H1 (cell line): ENCODE results near the gene SYNPR. TPM values are rescaled to one million over a fixed set of nuclear protein-coding genes. Genes with fewer than 3 reads are reported as not detected.

Source experiments
- CTCF ChIA-PET: fragments of 300-600 bp; sonication (Branson Sonifier 250); formaldehyde crosslinking; loops from one replicate; lab custom pipeline; 2021; ENCODE audit not compliant: partially characterized antibody; lab: Charles Lee
- POLR2A ChIA-PET: fragments of 300-600 bp; sonication (Branson Sonifier 250); formaldehyde crosslinking; loops from one replicate; lab custom pipeline; 2021; ENCODE audit warnings: inconsistent platforms; ENCODE audit not compliant: partially characterized antibody; lab: Charles Lee
- DNase-seq, 2 experiments: peaks; one replicate each; pipeline versions ENCODE4 v3.0.0 to v3.0.0-alpha.2; 2010 to 2022; ENCODE audit warnings: low spot score in 2 of 2, low read depth in 1 of 2, mixed read lengths in 1 of 2
- FAIRE-seq: peaks from 2 replicates; lab custom pipeline; 2011; peaks lifted over from hg19 to GRCh38; lab: Jason Lieb, UNC
- H2AFZ ChIP-seq: 2 replicates; pipeline ENCODE4 v1.8.1; 2012; ENCODE audit warnings: low read length, inconsistent platforms
- H2AK5ac ChIP-seq: 2 replicates; pipeline ENCODE4 v1.6.1; 2013; ENCODE audit warnings: low read depth, low read length
- H2BK120ac ChIP-seq: replicated peaks from 2 replicates; pipeline ENCODE3; 2013; ENCODE audit warnings: low read depth, low read length, inconsistent platforms
- H2BK12ac ChIP-seq: 2 replicates; pipeline ENCODE4 v1.6.1; 2013; ENCODE audit warnings: low read depth, low read length
- H2BK15ac ChIP-seq: 2 replicates; pipeline ENCODE4 v1.6.1; 2013; ENCODE audit warnings: low read length
- H2BK20ac ChIP-seq: 2 replicates; pipeline ENCODE4 v1.6.1; 2013; ENCODE audit warnings: low read length
- H2BK5ac ChIP-seq: 2 replicates; pipeline ENCODE4 v1.6.1; 2013; ENCODE audit warnings: low read depth, low read length
- H3K14ac ChIP-seq: 2 replicates; pipeline ENCODE4 v1.6.1; 2013; ENCODE audit warnings: inconsistent platforms; ENCODE audit not compliant: insufficient read length
- H3K18ac ChIP-seq: 2 replicates; pipeline ENCODE4 v1.6.1; 2013; ENCODE audit warnings: low read length; ENCODE audit errors: extremely low read depth
- H3K23ac ChIP-seq: 2 replicates; pipeline ENCODE4 v1.6.1; 2013; ENCODE audit warnings: inconsistent platforms; ENCODE audit not compliant: insufficient read length
- H3K23me2 ChIP-seq: 2 replicates; pipeline ENCODE4 v1.6.1; 2013; ENCODE audit warnings: low read depth, low read length
- H3K27ac ChIP-seq: 2 replicates; pipeline ENCODE4 v1.6.1; 2011; ENCODE audit warnings: low read depth, low read length, inconsistent platforms
- H3K27me3 ChIP-seq, 4 experiments: replicated peaks in 1 of 4; 1 replicate in 1 of 4; 2 replicates in 3 of 4; pipeline versions ENCODE4 v1.6.1 to v1.8.1; 2011 to 2013; ENCODE audit warnings: low read length in 3 of 4, mild to moderate bottlenecking in 3 of 4, inconsistent platforms in 2 of 4, mixed read lengths in 2 of 4, moderate library complexity in 1 of 4; ENCODE audit not compliant: control insufficient read depth in 3 of 4, insufficient read depth in 3 of 4; ENCODE audit errors: extremely low read depth in 1 of 4
- H3K36me3 ChIP-seq, 4 experiments: 2 replicates each; pipeline versions ENCODE4 v1.6.1 to v1.8.1; 2011 to 2013; ENCODE audit warnings: mild to moderate bottlenecking in 4 of 4, low read length in 3 of 4, moderate library complexity in 2 of 4, control low read depth in 1 of 4, inconsistent platforms in 1 of 4; ENCODE audit not compliant: insufficient read depth in 4 of 4, control insufficient read depth in 2 of 4
- H3K4ac ChIP-seq: replicated peaks from 2 replicates; pipeline ENCODE3; 2013; ENCODE audit warnings: low read length, low read depth, mixed read lengths, inconsistent platforms; ENCODE audit not compliant: insufficient read length
- H3K4me1 ChIP-seq, 4 experiments: replicated peaks in 1 of 4; 1 replicate in 1 of 4; 2 replicates in 3 of 4; pipeline versions ENCODE4 v1.6.1 to v1.8.1; 2011 to 2013; ENCODE audit warnings: low read length in 3 of 4, inconsistent platforms in 2 of 4, mixed read lengths in 1 of 4; ENCODE audit not compliant: insufficient read depth in 4 of 4, control insufficient read depth in 3 of 4
- H3K4me2 ChIP-seq, 2 experiments: 2 replicates each; pipeline versions ENCODE4 v1.6.1 to v1.8.1; 2011 to 2013; ENCODE audit warnings: low read depth in 2 of 2, low read length in 2 of 2, control low read depth in 1 of 2, inconsistent platforms in 1 of 2, mild to moderate bottlenecking in 1 of 2; ENCODE audit not compliant: insufficient read depth in 1 of 2
- H3K4me3 ChIP-seq, 4 experiments: fragments of 200-600, 300-600 bp in 1 of 4; sonication (generic), shearing (Covaris generic), sonication (Bioruptor Twin) in 1 of 4; 2 replicates each; pipeline versions ENCODE4 v1.5.1 to v1.8.1; 2011 to 2016; ENCODE audit warnings: low read length in 4 of 4, low read depth in 3 of 4, control low read depth in 2 of 4, inconsistent platforms in 2 of 4, mild to moderate bottlenecking in 2 of 4, mixed read lengths in 1 of 4, moderate library complexity in 1 of 4; ENCODE audit not compliant: insufficient read depth in 2 of 4; ENCODE audit errors: extremely low read depth in 1 of 4
- H3K56ac ChIP-seq: replicated peaks from 2 replicates; pipeline ENCODE3; 2013; ENCODE audit warnings: low read depth, mild to moderate bottlenecking, mixed read lengths, low read length, inconsistent platforms; ENCODE audit not compliant: insufficient read length
- H3K79me1 ChIP-seq: 2 replicates; pipeline ENCODE4 v1.6.1; 2013; ENCODE audit warnings: low read depth, low read length, control low read depth
- H3K79me2 ChIP-seq, 2 experiments: 2 replicates each; pipeline versions ENCODE4 v1.6.1 to v1.8.1; 2012 to 2013; ENCODE audit warnings: low read length in 2 of 2, mild to moderate bottlenecking in 2 of 2, inconsistent platforms in 1 of 2; ENCODE audit not compliant: insufficient read depth in 2 of 2, control insufficient read depth in 1 of 2
- H3K9ac ChIP-seq, 4 experiments: replicated peaks in 1 of 4; 1 replicate in 1 of 4; 2 replicates in 3 of 4; pipeline versions ENCODE4 v1.6.1 to v1.8.1; 2011 to 2013; ENCODE audit warnings: low read depth in 3 of 4, low read length in 3 of 4, control low read depth in 2 of 4, mild to moderate bottlenecking in 2 of 4, moderate library complexity in 2 of 4, inconsistent platforms in 1 of 4; ENCODE audit errors: extremely low read depth in 1 of 4
- H3K9me3 ChIP-seq, 2 experiments: 2 replicates each; pipeline versions ENCODE4 v1.6.1 to v1.8.1; 2012 to 2013; ENCODE audit warnings: mild to moderate bottlenecking in 2 of 2, moderate library complexity in 2 of 2, control low read depth in 1 of 2, inconsistent platforms in 1 of 2, low read depth in 1 of 2, low read length in 1 of 2, mixed read lengths in 1 of 2; ENCODE audit not compliant: insufficient read depth in 2 of 2
- H4K20me1 ChIP-seq, 2 experiments: replicated peaks in 1 of 2; 2 replicates each; pipeline versions ENCODE3 to v1.8.1; 2011 to 2013; ENCODE audit warnings: inconsistent platforms in 2 of 2, low read length in 2 of 2, mild to moderate bottlenecking in 1 of 2; ENCODE audit not compliant: insufficient read depth in 2 of 2, control insufficient read depth in 1 of 2
- H4K5ac ChIP-seq: 2 replicates; pipeline ENCODE4 v1.6.1; 2013; ENCODE audit warnings: low read length, low read depth, mixed read lengths, inconsistent platforms; ENCODE audit not compliant: insufficient read length
- H4K8ac ChIP-seq: 2 replicates; pipeline ENCODE4 v1.8.0; 2013; ENCODE audit warnings: mild to moderate bottlenecking, moderate library complexity, low read length, inconsistent platforms; ENCODE audit not compliant: insufficient read depth; ENCODE audit errors: extremely low read depth
- H4K91ac ChIP-seq: replicated peaks from 2 replicates; pipeline ENCODE3; 2013; ENCODE audit warnings: low read length, mixed read lengths, inconsistent platforms; ENCODE audit not compliant: insufficient read length
- BACH1 ChIP-seq: IDR thresholded peaks from 2 replicates; pipeline ENCODE4 v1.6.1; 2012; ENCODE audit warnings: low read length, improper control_type of control experiment
- CREB1 ChIP-seq: IDR thresholded peaks from 2 replicates; pipeline ENCODE4 v1.6.1; 2012; ENCODE audit warnings: inconsistent platforms
- EZH2 ChIP-seq: fragments of 200-600 bp; sonication (generic); IDR thresholded peaks from 2 replicates; pipeline ENCODE4 v1.7.1; 2012; ENCODE audit warnings: low read depth, mild to moderate bottlenecking, moderate library complexity, low read length, inconsistent platforms; ENCODE audit not compliant: severe bottlenecking
- GTF2F1 ChIP-seq: IDR thresholded peaks from 2 replicates; pipeline ENCODE4 v1.6.1; 2012; ENCODE audit warnings: low read depth, low read length, improper control_type of control experiment, borderline replicate concordance
- MAFK ChIP-seq: IDR thresholded peaks from 2 replicates; pipeline ENCODE4 v1.6.1; 2012; ENCODE audit warnings: low read depth, mild to moderate bottlenecking, improper control_type of control experiment, low read length
- SRF ChIP-seq: IDR thresholded peaks from 2 replicates; pipeline ENCODE4 v1.6.1; 2011; ENCODE audit warnings: mild to moderate bottlenecking, low read depth, low read length, moderate library complexity
- YY1 ChIP-seq: IDR thresholded peaks from 2 replicates; pipeline ENCODE4 v1.6.1; 2011; ENCODE audit warnings: low read depth, mild to moderate bottlenecking, low read length
- ZNF274 ChIP-seq: IDR thresholded peaks from 2 replicates; pipeline ENCODE4 v1.7.0; 2012; ENCODE audit warnings: low read length, borderline replicate concordance; ENCODE audit errors: extremely low read depth
- polyA plus RNA-seq, 7 experiments: library from polyadenylated mRNA; depleted of rRNA in 3 of 7; stranded (reverse) in 5 of 7; unstranded in 2 of 7; fragments of >200 nt in 5 of 7; fragments of 200-250 nt in 2 of 7; gene quantifications; 1 replicate in 5 of 7; 2 replicates in 1 of 7; 4 replicates in 1 of 7; pipeline versions ENCODE4 v1.2.1 to v1.2.3, GENCODE V29; 2011 to 2013; ENCODE audit warnings: missing spikeins in 2 of 7, mixed read lengths in 2 of 7
- total RNA-seq: library from RNA; stranded (reverse); fragmentation: NEBNext Ultra II Directional; extraction: Animal tissue kit (Norgen Biotek cat#: 25700); gene quantifications from 2 replicates; pipeline ENCODE4 v1.2.1, GENCODE V29; 2021
- TF ChIP-seq, protein P1 (sequence below): IDR thresholded peaks from 2 replicates; pipeline ENCODE4 v1.6.1; 2012; ENCODE audit warnings: low read length, inconsistent platforms
- TF ChIP-seq, protein P2 (sequence below), 3 experiments: IDR thresholded peaks; 1 replicate in 2 of 3; 2 replicates in 1 of 3; pipeline versions ENCODE4 v1.5.1 to v1.6.1; 2011; ENCODE audit warnings: low read length in 3 of 3, mild to moderate bottlenecking in 3 of 3, inconsistent platforms in 2 of 3, low read depth in 1 of 3, moderate library complexity in 1 of 3; ENCODE audit not compliant: insufficient read depth in 1 of 3; ENCODE audit errors: control extremely low read depth in 1 of 3

SYNPR gene
- total and polyA plus RNA-seq, 2 of the 8 experiments (the other 6 are each of a cell fraction or from before 2014, with no cell fraction given), result 0.39 to 0.99 TPM

DNA sequence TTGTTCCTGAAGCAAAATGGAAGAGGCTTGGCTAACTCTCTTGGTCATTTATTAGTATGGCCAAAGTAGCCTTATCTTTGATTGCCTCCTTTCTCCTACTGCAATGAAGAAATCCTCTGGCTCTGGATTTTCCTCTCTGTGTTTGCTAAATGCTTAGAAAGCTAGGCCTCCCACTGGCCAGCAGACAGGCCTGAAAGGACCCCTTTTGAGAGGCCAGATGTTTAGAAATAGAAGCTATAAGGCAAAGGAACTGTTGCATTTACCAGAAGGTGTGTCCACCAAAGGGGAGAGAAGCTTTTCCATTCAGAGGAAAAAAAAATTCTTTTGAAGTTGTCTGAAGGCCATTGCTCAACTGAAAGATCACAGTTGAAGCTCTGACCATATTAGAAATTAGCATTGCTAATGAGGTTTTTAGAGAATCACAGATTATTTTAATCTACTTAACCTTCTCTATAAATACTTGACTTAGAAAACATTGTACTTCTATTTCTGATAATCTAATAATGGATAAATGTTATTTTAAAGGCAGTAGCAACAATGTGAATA lies 160.8 kb downstream of the SYNPR start:
- Histone ChIP-seq H3K4ac (no peak overlapping the region), H2BK20ac (no peak overlapping the region), H4K8ac (no peak overlapping the region), H3K14ac (no peak overlapping the region), H3K9me3 (no peaks in the 10 kb centered on the region), H3K4me1 (peaks cover 2 to 15% (median 11%) of the 10 kb centered on the region in 4 experiments), H3K79me2 (no peaks in the 10 kb centered on the region), H4K5ac (no peak overlapping the region), H3K23ac (no peak overlapping the region), H2AFZ (no peak overlapping the region), H3K56ac (no peak overlapping the region), H3K9ac (no peak overlapping the region), H3K4me3 (no peak overlapping the region), H3K4me2 (no peak overlapping the region; a peak in 1 of 4 replicates), H2BK12ac (no peak overlapping the region), H3K79me1 (no peaks in the 10 kb centered on the region), H3K27ac (no peak overlapping the region), H3K23me2 (no peaks in the 10 kb centered on the region; the same call in 1 of the 2 replicates), H4K20me1 (no peaks in the 10 kb centered on the region), H3K18ac (peak overlapping the region; percentile 52; the same call in 1 of the 2 replicates), H2AK5ac (no peak overlapping the region), H3K36me3 (no peaks in the 10 kb centered on the region; a peak in 1 of 8 replicates), H4K91ac (no peak overlapping the region), H2BK15ac (no peak overlapping the region), H3K27me3 (no peaks in the 10 kb centered on the region), H2BK120ac (no peak overlapping the region), H2BK5ac (no peak overlapping the region)
- ChIA-PET POLR2A (no interaction called here), CTCF (interaction anchor here (0.6 to 2.9 kb wide), 3 partner anchors 20 to 131 kb away, joined by 3 to 9 read pairs (median 7); no protein-coding TSS in a partner anchor)
- FAIRE-seq (no peak), DNase-seq (no peak)
- TF ChIP-seq EZH2, result no peak
- no peak for TF ChIP-seq MAFK
- TF ChIP-seq, protein P1, sequence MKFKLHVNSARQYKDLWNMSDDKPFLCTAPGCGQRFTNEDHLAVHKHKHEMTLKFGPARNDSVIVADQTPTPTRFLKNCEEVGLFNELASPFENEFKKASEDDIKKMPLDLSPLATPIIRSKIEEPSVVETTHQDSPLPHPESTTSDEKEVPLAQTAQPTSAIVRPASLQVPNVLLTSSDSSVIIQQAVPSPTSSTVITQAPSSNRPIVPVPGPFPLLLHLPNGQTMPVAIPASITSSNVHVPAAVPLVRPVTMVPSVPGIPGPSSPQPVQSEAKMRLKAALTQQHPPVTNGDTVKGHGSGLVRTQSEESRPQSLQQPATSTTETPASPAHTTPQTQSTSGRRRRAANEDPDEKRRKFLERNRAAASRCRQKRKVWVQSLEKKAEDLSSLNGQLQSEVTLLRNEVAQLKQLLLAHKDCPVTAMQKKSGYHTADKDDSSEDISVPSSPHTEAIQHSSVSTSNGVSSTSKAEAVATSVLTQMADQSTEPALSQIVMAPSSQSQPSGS, result no peak
- no peak for TF ChIP-seq CREB1
- no peak for TF ChIP-seq YY1
- TF ChIP-seq, protein P2, sequence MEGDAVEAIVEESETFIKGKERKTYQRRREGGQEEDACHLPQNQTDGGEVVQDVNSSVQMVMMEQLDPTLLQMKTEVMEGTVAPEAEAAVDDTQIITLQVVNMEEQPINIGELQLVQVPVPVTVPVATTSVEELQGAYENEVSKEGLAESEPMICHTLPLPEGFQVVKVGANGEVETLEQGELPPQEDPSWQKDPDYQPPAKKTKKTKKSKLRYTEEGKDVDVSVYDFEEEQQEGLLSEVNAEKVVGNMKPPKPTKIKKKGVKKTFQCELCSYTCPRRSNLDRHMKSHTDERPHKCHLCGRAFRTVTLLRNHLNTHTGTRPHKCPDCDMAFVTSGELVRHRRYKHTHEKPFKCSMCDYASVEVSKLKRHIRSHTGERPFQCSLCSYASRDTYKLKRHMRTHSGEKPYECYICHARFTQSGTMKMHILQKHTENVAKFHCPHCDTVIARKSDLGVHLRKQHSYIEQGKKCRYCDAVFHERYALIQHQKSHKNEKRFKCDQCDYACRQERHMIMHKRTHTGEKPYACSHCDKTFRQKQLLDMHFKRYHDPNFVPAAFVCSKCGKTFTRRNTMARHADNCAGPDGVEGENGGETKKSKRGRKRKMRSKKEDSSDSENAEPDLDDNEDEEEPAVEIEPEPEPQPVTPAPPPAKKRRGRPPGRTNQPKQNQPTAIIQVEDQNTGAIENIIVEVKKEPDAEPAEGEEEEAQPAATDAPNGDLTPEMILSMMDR (IDR thresholded peaks at IDR 0.05; ENCODE audit: control extremely low read depth in 1 of 3, insufficient read depth in 1 of 3, low read depth in 1 of 3, low read length in 3 of 3), result no peak
- TF ChIP-seq BACH1, result no peak
- TF ChIP-seq SRF, result no peak
- no peak for TF ChIP-seq GTF2F1
- no peak for TF ChIP-seq ZNF274
